ENCODE results near the gene GDI1. TPM values are rescaled to one million over a fixed set of nuclear protein-coding genes. Genes with fewer than 3 reads are reported as not detected.

Gene GDI1
- total and polyA plus RNA-seq, 2 of the 8 experiments (the other 6 are each of a cell fraction or from before 2014, with no cell fraction given): 83.1 to 136 TPM

DNA sequence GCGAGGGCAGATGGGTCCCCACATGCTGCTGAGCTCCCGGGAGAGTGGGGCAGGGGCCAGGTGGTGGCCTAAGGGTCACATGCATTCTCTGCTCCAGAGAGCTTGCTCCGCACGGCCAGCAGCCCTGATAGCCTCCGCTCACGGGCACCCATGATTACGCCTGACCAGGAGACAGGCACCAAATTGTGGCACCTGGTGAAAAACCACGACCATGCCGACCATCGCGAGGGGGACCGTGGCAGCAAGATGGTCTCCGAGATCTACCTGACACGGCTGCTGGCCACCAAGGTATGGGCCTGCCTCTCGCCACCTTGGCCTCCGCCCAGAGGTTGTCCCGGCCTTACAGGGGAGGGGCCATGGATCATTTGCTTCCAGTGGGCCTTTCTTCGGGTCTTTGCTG is 32.9 kb downstream of the GDI1 start (continued):
- TF ChIP-seq SIN3A (conservative IDR thresholded peaks at IDR 0.05 in 1 of 2, IDR thresholded peaks at IDR 0.05 in 1 of 2; ENCODE audit: low read depth in 1 of 2, low read length in 2 of 2) (no peak), SUZ12 (IDR thresholded peaks at IDR 0.05; ENCODE audit: low read length) (no peak), POLR2AphosphoS5 (IDR thresholded peaks at IDR 0.05; ENCODE audit: low read depth, low read length) (no peak), CEBPB (IDR thresholded peaks at IDR 0.05; ENCODE audit: low read depth, low read length) (no peak), CHD7 (IDR thresholded peaks at IDR 0.05; ENCODE audit: insufficient replicate concordance, low read length) (no peak), EP300 (IDR thresholded peaks at IDR 0.05; ENCODE audit: borderline replicate concordance in 1 of 2, low read depth in 2 of 2, low read length in 2 of 2) (no peak), SP4 (IDR thresholded peaks at IDR 0.05; ENCODE audit: low read length) (no peak), EZH2 (IDR thresholded peaks at IDR 0.05; ENCODE audit: low read depth, low read length, severe bottlenecking) (no peak)
- TF ChIP-seq, protein P1, sequence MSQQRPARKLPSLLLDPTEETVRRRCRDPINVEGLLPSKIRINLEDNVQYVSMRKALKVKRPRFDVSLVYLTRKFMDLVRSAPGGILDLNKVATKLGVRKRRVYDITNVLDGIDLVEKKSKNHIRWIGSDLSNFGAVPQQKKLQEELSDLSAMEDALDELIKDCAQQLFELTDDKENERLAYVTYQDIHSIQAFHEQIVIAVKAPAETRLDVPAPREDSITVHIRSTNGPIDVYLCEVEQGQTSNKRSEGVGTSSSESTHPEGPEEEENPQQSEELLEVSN (IDR thresholded peaks at IDR 0.05): no peak

Measured in H1 (cell line).